SH-SY5Y (cell line): ENCODE results near the gene SLC12A1.

ENCODE experiments used
- GATA2 ChIP-seq: IDR thresholded peaks from 2 replicates; pipeline ENCODE4 v1.6.1; 2011; ENCODE audit warnings: mild to moderate bottlenecking, low read depth, low read length
- GATA3 ChIP-seq: IDR thresholded peaks from 2 replicates; pipeline ENCODE4 v1.6.1; 2011; ENCODE audit warnings: low read depth, mild to moderate bottlenecking, low read length, moderate library complexity

DNA sequence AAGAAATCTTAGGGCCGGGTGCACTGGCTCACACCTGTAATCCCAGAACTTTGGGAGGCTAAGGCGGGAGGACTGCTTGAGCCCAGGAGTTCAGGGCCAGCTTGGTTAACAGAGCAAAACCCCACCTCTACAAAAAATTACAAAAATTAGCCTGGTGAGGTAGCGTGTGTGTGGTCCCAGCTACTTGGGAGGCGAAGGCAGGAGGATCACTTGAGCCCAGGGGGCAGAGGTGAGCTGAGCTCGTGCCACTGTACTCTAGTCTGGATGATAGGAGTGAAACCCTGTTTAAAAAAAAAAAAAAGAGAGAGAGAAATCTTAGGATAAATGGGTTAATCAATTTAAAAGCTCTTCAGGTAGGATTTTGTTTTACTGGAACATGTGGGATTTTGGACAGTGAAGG is 93.9 kb downstream of the SLC12A1 start:
- TF ChIP-seq GATA3 (no peak), GATA2 (no peak)
